ENCODE results near the gene TRUB2.

DNA sequence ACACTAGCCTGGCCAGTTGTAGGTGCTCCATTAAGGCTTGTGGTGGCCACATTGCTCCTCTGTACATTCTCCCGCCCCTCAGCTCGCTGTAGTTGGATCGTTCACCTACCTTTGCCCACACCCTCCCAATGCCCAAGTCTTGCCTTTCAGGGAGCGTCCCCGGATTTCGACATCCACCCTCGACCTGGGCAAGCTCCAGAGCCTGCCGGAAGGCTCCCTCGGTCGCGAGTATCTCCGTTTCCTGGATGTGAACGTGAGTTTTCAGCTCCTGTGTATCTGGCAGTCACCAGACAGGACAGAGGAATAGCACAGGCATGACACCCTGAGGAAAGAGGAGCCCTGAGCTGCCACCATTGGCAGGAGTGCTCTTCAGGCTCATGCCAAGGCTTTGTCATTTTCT, 3.4 kb upstream of the TRUB2 start:
- TF ChIP-seq, protein P1, sequence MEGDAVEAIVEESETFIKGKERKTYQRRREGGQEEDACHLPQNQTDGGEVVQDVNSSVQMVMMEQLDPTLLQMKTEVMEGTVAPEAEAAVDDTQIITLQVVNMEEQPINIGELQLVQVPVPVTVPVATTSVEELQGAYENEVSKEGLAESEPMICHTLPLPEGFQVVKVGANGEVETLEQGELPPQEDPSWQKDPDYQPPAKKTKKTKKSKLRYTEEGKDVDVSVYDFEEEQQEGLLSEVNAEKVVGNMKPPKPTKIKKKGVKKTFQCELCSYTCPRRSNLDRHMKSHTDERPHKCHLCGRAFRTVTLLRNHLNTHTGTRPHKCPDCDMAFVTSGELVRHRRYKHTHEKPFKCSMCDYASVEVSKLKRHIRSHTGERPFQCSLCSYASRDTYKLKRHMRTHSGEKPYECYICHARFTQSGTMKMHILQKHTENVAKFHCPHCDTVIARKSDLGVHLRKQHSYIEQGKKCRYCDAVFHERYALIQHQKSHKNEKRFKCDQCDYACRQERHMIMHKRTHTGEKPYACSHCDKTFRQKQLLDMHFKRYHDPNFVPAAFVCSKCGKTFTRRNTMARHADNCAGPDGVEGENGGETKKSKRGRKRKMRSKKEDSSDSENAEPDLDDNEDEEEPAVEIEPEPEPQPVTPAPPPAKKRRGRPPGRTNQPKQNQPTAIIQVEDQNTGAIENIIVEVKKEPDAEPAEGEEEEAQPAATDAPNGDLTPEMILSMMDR (IDR thresholded peaks at IDR 0.05): no peak
- no peak for TF ChIP-seq POLR2A (IDR thresholded peaks at IDR 0.05)
